HepG2 (cell line): ENCODE results near the gene MTCL1. TPM values are rescaled to one million over a fixed set of nuclear protein-coding genes. Genes with fewer than 3 reads are reported as not detected.

ENCODE experiments used
- ZBTB7A ChIP-seq: sonication (generic); formaldehyde crosslinking; IDR thresholded peaks from 2 replicates; pipeline ENCODE4 v1.8.0; 2022; ENCODE audit warnings: mild to moderate bottlenecking, missing genetic modification reagents
- polyA plus RNA-seq, 8 experiments: library from polyadenylated mRNA; depleted of rRNA in 3 of 8; stranded (reverse) in 7 of 8; unstranded in 1 of 8; fragments of >200 nt; fragmentation: Illumina TruSeq in 4 of 8; extraction: Trizol in 4 of 8; gene quantifications; 2 replicates each; pipeline versions ENCODE4 v1.2.1 to v1.2.3, GENCODE V29; 2011 to 2016; ENCODE audit warnings: low read depth in 4 of 8, missing spikeins in 1 of 8, mixed read lengths in 1 of 8; ENCODE audit not compliant: insufficient read depth in 1 of 8
- total RNA-seq, 5 experiments: library from RNA; depleted of rRNA; stranded (reverse); fragments of >200 nt; fragmentation: Illumina TruSeq; extraction: Trizol; gene quantifications; 2 replicates each; pipeline ENCODE4 v1.2.3, GENCODE V29; 2016; ENCODE audit warnings: low read depth in 1 of 5
- TF ChIP-seq, protein P1 (sequence below): sonication (generic); formaldehyde crosslinking; IDR thresholded peaks from 2 replicates; pipeline ENCODE4 v1.9.0; 2021; ENCODE audit warnings: mild to moderate bottlenecking, missing genetic modification reagents
- TF ChIP-seq, protein P2 (sequence below): sonication (generic); formaldehyde crosslinking; IDR thresholded peaks from 2 replicates; pipeline ENCODE4 v1.5.1; 2020; ENCODE audit warnings: mild to moderate bottlenecking, missing genetic modification reagents, borderline replicate concordance
- TF ChIP-seq, protein P3 (sequence below), 2 experiments: sonication (generic) in 1 of 2; formaldehyde crosslinking in 1 of 2; IDR thresholded peaks; 2 replicates each; pipeline versions ENCODE4 v1.5.1 to v1.6.1; 2011 to 2020; ENCODE audit warnings: borderline replicate concordance in 1 of 2, low read depth in 1 of 2, low read length in 1 of 2, mild to moderate bottlenecking in 1 of 2, missing genetic modification reagents in 1 of 2, moderate library complexity in 1 of 2

MTCL1 gene
- total and polyA plus RNA-seq, 2 of the 13 experiments (the other 11 are each of a cell fraction or from before 2014, with no cell fraction given): 3.1 to 3.2 TPM

- TF ChIP-seq, protein P1, sequence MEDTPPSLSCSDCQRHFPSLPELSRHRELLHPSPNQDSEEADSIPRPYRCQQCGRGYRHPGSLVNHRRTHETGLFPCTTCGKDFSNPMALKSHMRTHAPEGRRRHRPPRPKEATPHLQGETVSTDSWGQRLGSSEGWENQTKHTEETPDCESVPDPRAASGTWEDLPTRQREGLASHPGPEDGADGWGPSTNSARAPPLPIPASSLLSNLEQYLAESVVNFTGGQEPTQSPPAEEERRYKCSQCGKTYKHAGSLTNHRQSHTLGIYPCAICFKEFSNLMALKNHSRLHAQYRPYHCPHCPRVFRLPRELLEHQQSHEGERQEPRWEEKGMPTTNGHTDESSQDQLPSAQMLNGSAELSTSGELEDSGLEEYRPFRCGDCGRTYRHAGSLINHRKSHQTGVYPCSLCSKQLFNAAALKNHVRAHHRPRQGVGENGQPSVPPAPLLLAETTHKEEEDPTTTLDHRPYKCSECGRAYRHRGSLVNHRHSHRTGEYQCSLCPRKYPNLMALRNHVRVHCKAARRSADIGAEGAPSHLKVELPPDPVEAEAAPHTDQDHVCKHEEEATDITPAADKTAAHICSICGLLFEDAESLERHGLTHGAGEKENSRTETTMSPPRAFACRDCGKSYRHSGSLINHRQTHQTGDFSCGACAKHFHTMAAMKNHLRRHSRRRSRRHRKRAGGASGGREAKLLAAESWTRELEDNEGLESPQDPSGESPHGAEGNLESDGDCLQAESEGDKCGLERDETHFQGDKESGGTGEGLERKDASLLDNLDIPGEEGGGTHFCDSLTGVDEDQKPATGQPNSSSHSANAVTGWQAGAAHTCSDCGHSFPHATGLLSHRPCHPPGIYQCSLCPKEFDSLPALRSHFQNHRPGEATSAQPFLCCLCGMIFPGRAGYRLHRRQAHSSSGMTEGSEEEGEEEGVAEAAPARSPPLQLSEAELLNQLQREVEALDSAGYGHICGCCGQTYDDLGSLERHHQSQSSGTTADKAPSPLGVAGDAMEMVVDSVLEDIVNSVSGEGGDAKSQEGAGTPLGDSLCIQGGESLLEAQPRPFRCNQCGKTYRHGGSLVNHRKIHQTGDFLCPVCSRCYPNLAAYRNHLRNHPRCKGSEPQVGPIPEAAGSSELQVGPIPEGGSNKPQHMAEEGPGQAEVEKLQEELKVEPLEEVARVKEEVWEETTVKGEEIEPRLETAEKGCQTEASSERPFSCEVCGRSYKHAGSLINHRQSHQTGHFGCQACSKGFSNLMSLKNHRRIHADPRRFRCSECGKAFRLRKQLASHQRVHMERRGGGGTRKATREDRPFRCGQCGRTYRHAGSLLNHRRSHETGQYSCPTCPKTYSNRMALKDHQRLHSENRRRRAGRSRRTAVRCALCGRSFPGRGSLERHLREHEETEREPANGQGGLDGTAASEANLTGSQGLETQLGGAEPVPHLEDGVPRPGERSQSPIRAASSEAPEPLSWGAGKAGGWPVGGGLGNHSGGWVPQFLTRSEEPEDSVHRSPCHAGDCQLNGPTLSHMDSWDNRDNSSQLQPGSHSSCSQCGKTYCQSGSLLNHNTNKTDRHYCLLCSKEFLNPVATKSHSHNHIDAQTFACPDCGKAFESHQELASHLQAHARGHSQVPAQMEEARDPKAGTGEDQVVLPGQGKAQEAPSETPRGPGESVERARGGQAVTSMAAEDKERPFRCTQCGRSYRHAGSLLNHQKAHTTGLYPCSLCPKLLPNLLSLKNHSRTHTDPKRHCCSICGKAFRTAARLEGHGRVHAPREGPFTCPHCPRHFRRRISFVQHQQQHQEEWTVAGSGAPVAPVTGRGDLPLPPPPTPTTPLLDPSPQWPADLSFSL (CRISPR knock-in tag): no peak
- TF ChIP-seq, protein P2, sequence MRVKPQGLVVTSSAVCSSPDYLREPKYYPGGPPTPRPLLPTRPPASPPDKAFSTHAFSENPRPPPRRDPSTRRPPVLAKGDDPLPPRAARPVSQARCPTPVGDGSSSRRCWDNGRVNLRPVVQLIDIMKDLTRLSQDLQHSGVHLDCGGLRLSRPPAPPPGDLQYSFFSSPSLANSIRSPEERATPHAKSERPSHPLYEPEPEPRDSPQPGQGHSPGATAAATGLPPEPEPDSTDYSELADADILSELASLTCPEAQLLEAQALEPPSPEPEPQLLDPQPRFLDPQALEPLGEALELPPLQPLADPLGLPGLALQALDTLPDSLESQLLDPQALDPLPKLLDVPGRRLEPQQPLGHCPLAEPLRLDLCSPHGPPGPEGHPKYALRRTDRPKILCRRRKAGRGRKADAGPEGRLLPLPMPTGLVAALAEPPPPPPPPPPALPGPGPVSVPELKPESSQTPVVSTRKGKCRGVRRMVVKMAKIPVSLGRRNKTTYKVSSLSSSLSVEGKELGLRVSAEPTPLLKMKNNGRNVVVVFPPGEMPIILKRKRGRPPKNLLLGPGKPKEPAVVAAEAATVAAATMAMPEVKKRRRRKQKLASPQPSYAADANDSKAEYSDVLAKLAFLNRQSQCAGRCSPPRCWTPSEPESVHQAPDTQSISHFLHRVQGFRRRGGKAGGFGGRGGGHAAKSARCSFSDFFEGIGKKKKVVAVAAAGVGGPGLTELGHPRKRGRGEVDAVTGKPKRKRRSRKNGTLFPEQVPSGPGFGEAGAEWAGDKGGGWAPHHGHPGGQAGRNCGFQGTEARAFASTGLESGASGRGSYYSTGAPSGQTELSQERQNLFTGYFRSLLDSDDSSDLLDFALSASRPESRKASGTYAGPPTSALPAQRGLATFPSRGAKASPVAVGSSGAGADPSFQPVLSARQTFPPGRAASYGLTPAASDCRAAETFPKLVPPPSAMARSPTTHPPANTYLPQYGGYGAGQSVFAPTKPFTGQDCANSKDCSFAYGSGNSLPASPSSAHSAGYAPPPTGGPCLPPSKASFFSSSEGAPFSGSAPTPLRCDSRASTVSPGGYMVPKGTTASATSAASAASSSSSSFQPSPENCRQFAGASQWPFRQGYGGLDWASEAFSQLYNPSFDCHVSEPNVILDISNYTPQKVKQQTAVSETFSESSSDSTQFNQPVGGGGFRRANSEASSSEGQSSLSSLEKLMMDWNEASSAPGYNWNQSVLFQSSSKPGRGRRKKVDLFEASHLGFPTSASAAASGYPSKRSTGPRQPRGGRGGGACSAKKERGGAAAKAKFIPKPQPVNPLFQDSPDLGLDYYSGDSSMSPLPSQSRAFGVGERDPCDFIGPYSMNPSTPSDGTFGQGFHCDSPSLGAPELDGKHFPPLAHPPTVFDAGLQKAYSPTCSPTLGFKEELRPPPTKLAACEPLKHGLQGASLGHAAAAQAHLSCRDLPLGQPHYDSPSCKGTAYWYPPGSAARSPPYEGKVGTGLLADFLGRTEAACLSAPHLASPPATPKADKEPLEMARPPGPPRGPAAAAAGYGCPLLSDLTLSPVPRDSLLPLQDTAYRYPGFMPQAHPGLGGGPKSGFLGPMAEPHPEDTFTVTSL (CRISPR knock-in tag): no peak
- TF ChIP-seq, protein P3, sequence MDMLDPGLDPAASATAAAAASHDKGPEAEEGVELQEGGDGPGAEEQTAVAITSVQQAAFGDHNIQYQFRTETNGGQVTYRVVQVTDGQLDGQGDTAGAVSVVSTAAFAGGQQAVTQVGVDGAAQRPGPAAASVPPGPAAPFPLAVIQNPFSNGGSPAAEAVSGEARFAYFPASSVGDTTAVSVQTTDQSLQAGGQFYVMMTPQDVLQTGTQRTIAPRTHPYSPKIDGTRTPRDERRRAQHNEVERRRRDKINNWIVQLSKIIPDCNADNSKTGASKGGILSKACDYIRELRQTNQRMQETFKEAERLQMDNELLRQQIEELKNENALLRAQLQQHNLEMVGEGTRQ (IDR thresholded peaks at IDR 0.05; ENCODE audit: low read depth, low read length): no peak
- TF ChIP-seq, protein P3 (CRISPR knock-in tag; IDR thresholded peaks at IDR 0.05; ENCODE audit: borderline replicate concordance): no peak
- no peak for TF ChIP-seq ZBTB7A (CRISPR knock-in tag)
Observed at GRCh38 chr18:8662560-8663255, 42.6 kb upstream of the MTCL1 start (continued).
